Measurements from ENCODE around the gene IL36RN.

Gene IL36RN

DNA sequence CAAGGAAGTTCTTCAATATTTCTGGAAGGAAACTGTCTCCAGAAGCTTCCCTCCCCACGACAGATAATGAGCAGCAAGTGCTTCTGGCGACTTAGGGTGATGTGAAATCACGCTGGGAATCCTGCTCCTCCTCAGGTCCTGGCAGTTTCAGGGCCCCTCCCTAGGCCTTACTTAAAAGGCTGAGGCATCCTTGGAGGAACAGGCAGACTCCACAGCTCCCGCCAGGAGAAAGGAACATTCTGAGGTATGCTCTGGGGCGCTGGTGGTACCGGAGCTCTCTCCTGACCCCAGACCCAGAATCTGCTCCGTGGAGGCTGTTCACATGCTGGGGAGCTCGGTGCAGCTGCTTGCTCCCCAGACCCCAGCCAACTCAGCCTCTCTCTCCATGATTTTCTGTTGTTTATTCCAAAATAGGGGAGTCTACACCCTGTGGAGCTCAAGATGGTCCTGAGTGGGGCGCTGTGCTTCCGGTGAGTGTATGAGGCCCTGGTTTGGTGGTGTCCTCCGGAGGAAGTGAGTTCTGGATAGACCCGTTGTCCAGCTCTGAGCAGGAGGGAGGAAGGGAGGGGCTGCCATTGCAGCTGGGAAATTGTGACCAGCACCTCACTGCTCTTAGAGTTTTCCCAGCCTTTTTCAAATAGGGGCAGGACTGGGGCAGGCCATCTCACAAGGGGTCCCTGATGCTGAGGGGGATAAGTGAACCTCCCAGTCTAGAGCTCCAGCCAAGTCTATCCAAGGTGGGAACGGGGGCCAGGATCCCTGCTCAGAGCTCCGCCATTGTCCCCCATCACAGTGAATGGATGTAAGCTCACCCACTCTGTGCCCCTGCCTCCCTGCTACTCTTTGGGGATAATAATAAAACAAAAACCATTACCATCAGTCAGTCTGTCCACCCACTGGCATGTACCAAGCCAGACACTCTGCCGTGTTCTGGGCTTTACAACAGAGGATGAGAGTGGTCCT lies at the start of gene IL36RN:
Gene IL36RN (plus strand): TSS at position 201 of the 963 bp plus-strand sequence. CDS start 241 bp downstream, at position 442.
- no peak for DNase-seq (ENCODE audit: low spot score)

DNA sequence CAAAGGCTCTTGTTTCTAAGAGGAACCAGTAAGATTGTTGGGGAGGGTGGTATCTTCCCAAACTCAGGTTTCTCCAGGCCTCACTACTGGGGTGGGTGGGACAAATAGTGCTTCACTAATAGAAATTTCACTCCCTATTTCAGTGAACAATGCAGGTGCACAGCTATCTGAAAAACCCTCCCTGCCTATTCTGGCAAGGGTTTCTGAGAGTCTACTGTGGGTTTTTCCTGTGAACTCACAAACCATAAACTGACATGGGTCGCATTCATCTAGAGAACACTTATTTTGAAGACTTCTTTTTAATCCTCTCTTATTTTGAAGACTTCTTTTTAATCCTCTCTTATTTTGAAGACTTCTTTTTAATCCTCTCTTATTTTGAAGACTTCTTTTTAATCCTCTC lies 49.4 kb upstream of the IL36RN start:
- DNase-seq (ENCODE audit: low spot score) = no peak

DNA sequence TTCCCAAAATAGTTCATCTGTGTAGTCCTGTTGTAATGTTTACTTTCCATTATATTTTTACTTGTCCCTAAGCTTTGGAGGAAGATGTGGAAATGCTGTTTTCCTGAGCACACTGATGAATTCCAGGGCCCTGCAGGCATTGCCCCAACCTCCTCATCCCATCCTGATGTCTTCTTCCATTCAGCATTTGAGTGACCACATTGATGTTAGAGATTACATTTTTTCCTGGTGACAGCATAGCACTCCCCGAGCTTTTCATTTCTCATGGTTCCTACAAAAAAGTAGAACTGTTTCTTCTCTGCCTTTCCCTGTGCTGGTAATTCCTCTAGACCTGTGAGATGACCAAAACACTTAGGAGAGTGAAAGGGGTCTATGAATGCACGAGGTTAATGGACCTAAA lies 48.9 kb upstream of the IL36RN start:
- no peak for DNase-seq (ENCODE audit: low spot score)

DNA sequence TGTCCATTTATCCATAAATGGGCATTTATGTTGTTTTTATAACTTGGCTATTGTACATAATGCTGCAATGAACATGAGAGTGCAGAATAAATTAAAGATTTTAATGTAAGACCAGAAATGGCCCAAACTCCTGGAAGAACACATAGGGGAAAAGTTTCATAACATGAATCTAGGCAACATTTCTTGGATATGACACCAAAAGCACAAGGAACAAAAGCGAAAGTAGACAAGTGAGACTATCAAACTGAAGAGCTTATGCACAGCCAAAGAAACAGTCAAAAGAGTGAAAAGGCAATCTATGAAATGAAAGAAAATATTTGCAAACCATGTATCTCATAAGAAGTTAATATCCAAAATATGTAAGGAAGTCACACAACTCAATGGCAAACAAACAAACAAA lies 47.9 kb upstream of the IL36RN start:
- no peak for DNase-seq (ENCODE audit: low spot score)

DNA sequence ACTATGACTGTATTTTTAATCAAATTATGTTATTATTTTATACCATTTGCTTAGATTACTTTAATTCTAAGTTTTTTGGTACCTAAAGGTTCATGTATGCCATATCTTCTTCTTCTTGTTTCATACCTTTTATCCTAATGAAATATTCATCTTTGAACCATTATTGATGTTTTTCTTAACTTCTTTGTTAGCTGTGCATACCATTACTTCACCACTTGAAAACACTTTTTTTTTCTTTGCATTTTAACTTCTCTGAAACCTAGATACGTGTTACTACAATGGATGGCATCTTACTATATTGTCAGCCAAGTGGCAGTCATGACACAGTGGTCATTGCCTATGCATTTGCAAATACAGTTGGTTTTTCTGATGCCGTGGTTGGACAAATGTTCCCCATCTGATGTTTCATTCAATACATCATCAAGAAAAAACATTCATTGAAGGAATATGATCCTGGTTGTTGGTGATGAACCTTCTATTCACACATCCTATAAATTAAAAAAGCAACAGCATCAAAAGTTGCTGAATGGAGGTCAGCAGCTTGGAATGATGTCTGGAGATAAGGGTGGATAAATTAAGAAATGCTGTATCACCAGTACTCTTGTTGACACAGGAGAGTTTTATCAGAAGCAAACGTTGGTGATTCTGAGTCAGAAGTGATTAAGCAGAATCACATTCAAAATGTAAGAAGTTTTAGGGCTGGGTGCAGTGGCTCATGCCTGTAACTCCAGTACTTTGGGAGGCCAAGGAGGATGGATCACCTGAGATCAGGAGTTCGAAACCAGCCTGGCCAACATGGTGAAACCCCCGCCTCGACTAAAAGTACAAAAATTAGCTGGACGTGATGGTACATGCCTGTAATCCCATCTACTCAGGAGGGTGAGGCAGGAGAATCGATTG lies 46.3 kb upstream of the IL36RN start:
- no peak for DNase-seq (ENCODE audit: low spot score)

DNA sequence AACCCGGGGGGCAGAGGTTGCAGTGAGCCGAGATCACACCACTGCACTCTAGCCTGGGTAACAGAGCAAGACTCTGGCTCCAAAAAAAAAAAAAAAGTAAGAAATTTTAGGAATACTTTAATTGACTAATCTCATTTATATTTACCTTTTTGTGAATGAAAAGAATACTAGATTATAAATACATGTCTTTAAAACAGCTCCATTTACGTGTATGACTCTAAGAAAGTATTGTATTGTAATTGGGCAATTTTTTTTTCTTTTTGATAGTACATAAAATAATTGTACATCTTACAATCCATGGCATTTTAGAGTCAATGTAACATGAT lies 45.7 kb upstream of the IL36RN start:
- DNase-seq (ENCODE audit: low spot score) = no peak

DNA sequence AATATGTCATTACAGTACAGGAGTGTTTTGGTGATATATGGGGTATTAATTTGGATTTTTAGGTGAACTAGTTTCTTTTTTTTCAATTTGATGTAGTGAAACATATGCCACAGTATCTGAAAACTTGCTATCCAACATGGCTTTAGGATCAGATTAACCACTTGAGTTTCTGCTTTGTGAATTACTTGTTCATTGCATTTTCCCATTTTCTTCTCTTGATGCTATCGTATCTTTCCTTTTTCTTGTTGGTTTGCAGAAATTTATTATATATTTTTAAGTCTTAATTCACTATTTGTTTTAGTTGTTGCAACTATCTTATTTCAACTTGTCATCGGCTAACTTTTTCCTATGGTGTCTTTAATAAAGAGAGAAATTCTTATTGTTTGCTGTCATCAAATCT lies 44.9 kb upstream of the IL36RN start:
- no peak for DNase-seq (ENCODE audit: low spot score)

DNA sequence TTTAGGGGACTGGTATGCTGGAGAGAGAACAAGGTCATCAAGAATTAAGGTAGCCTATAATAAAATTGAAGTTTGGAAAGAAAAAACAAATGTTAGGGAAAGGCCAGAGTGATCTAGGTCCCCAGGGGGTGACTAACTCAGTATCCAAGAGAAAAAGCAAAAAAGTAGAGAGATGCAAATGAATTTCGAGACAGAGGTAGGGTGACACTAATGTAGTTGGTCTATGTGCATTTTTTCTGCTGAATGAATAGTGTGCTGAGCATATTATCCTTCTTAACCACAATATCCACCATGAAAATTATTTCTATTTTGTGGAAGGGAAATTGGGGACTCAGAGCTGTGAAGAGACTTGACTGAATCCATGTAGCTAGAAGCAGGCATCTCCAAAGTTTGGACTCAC lies 44.0 kb upstream of the IL36RN start:
- no peak for DNase-seq (ENCODE audit: low spot score)

DNA sequence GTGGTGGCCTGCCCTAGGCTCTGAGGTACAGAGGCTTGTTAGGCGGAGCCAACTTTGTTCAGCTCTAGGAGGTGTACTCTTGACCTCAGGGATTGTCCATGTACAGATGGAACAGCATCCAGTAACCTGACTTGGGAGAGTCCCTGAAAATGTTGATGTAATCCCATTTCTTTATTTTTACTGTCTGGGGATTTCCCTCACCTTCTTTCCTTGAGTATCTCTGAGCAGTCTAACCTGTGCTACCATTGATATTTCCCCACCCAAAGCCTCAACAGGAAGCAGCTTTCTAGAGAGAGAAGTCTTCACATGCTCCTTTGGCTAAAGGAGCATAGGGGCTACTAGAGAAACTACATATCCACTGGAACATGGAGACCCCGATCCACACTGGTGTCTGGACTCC lies 43.3 kb upstream of the IL36RN start:
- DNase-seq (ENCODE audit: low spot score) = no peak

DNA sequence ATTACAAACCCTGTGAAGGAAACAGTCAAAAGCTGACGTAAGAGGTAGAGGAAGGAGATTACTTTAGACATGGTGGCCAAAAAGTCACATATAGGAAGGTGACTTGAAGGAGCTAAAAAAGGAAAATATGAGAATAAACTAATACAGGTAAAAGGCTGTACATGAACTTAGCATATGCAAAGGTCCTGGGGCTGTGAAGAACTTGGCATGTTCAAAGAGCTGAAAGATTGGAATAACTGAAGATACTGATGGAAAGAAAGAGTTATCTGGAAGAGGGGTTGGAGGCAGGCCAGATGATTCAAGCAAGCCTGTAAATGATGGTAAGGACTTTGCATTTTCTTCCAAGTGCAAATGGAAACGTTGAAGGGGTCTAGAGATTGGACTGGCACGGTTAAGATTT lies 40.5 kb upstream of the IL36RN start:
- no peak for DNase-seq (ENCODE audit: low spot score)

DNA sequence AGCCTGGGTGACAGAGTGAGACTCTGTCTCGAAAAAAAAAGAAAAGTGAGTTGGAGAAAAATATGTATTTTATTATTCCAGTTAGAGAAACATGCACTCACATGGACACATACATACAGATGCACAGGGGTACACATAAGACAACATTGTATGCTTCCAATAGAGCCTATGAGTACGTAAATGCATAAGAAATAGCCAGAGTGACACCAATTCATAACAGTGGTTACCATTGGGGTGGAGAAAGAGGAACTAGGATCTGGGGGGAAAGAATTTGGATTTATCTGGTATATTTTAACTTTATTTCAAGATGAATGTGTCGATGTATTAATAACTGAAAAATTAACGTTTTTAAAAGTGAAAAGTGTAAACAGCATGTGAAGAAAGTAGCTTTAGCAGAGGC lies 37.7 kb upstream of the IL36RN start:
- no peak for DNase-seq (ENCODE audit: low spot score)

DNA sequence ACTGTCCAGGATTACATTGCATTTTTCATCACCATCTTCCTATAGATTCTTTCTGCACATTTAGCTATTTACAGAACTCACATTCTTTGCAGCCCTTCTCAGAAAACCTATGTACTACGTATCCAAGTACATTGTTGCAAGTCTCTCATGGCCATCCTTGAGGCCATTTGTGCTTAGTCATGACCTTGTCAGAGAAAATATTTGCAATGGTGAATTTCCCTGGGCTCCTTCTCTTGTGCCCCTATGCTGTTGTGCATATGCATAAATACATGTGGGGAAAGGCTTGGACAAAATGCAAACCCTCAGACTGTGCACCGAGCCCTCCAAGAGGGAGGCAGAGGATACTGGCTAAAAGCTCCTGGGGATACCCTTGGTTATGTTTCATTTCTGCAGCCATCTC lies 34.2 kb upstream of the IL36RN start:
- no peak for DNase-seq (ENCODE audit: low spot score)

DNA sequence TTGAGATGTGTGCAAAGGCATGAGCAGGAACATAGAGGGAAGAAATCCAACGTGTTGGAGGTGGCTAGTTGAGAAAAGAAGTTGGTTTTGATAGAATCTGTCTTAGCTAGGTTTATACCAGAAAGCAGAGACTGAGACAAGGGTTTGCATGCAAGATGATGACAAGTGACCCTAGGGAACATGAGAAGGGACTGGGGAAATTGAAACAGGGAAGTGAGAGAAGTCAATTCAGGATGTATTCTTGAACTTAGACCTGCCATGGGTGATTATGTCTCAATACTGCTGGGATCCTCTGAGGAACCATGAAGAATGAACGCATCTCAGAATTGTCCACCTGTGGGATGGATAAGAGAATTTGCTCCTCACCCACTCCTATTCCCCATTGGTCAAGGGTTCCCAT lies 33.3 kb upstream of the IL36RN start:
- DNase-seq (ENCODE audit: low spot score) = no peak

DNA sequence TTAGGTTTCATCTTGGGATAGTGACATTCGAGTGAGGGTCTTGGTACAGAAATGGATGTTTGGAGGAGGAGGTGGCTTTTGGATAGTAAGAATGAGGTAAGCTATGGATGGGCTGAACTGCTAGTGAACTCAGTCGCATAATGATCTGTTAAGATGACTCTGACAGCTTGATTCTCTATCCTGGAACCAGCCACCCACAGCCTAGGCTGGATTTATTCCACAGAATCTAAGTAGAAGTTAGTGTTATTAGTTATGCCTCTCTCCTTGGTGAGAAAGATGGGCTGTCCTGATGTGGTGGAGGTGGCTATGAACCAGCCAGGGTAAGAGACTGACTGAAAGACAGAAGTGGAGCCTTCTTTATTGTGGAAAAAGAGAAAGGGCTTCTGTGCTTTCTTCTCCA lies 31.3 kb upstream of the IL36RN start:
- DNase-seq (ENCODE audit: low spot score) = no peak

DNA sequence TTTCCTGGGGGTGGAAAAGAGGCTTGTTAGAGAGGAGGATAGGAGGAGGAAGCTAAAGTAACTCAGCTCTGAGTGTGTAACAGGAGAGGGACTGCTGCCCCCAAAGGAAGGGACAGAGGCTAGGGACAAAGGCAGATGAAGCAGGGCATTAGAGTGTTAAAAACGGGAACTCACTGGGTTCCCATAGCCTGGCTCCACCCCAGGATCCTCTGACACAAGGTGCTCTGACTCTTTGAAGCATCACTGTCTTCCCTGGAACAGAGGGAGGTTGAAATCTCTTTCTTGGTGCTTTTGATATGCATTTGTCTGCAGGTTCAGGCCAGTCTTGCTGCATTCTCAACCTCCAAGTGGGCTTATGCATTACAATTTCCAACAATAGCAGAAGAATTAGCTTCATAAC lies 30.9 kb upstream of the IL36RN start:
- DNase-seq (ENCODE audit: low spot score) = no peak

DNA sequence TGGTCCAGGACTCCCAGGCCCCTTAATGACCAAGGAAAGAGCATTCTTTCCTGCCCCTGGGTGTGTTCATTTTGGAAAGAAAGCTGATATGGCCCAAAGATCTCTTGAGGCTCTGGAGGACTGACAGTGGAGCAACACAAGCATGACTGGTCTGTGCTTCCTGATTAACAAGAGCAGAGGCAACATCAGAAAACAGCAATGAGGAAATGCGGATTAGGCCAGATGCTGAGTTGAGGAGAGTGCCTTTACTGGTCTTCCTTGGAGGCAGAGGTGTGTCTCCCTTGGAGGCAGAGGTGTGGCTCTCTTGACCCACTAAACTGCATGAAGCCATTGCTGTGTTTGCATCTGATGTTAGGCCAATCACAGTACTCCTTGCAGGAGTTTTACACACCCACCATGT lies 26.3 kb upstream of the IL36RN start:
- DNase-seq (ENCODE audit: low spot score) = no peak

DNA sequence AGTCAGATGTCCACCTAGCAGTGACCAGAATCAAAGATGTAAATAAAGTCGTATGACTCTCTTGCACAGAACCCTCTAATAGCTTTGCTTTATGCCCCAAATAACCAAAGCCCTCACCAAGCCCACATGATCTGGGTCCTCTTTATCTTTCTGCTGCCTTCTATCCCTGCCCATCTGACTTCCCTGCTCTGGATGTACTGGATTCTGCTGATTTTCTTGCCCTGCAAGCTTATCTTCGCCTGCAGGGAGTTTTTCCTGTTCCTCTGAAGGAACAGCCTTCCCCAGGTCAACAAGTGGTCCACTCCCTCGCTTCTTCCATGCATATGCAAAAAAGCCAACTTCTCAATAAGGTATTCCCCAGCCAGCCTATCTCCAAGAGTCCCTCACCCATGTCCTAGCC lies 25.0 kb upstream of the IL36RN start:
- DNase-seq (ENCODE audit: low spot score) = no peak

DNA sequence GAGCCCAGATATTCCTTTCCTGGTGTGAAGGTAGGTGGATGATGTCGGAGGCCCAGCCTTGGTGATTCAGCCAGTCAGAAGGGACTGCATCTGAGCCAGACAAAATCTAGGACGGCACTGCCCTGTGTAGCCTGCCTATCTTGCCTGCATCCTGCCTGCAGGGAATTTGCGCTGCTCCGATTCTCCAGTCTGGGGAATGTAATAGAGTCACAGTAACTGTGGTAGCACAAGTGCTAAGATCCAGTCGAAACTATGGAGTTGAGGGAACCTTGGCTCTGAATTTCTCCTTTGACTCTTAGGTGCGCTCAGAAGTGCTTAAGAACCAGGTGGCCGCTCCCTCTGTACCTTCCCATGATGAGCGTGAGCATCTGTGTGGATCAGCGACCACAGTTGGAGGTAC lies 22.2 kb upstream of the IL36RN start:
- no peak for DNase-seq (ENCODE audit: low spot score)

DNA sequence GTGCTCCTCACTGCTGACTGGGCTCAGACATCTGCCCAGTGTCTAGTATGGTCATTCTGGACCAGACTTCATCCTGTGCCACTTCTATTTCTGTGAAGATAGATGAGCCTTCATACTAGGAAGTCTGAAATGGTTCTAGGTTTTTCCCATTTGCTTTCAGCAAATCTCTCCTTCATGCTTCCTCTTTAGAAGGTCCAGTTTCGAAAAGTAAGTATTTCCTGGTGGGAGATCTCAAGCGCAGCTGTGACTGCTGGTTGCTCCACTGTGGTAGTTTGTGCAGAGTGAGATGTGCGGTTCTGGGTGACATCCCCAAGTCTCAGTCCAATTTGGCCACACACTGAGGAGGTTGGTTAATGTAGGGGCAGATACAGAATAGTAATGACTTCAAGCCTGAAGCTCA lies 20.7 kb upstream of the IL36RN start:
- no peak for DNase-seq (ENCODE audit: low spot score)

DNA sequence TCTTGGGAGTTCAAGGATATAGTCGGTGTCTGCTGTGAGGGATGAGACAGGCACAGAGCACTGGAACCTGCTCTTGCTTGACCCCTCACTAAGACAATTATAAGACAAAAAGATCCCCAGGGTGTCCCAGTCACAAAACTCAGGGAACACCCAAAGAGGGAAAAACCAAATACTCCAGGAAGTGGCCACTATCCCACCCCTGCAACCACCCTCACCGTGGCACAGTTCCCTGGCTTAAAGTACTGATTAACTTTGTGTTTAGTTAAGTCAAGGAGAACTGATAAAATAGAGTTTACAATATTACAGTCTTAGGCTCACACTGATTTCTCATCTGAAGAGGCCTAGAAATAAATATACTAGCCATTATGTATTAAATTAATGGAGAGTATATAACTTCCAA lies 19.8 kb upstream of the IL36RN start:
- DNase-seq (ENCODE audit: low spot score) = no peak

DNA sequence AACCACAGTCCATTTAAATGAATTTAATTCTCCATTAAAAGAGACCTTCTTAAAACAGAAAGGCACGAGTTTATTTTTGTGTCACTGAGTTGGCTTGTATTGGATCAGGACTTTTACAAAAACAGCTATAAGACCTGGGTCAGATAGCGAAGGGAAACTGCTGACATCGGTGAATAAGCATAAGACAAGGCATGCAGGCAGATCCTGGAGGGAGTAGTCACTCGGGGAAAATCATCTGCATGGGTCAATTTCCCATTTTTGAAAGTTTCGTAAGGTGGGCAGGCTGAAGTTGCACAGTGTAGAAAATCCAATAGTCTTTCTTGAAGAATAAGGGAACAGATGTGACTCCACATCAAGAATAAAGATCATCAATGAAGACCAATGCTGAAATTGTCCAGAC lies 19.3 kb upstream of the IL36RN start:
- DNase-seq (ENCODE audit: low spot score) = no peak

DNA sequence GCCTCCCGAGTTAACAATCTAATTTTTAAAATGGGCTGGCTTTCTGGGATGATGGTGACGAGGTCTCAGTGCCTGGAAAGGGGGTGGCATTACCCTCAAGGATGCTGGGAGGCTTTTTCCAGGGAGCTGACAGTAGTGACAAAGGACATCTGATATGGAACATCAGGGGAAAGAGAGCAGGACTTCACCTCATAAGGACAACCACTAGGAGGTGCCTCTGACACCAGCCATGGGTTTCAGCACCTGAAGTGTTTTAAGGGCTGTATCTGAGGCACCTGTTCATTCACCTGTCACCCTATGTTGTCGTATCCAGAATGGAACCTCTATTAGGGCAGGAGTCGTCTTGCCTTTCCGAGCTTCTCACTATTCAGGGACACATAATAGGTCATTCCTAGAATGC lies 17.1 kb upstream of the IL36RN start:
- peak; percentile 20 for DNase-seq (ENCODE audit: low spot score)

DNA sequence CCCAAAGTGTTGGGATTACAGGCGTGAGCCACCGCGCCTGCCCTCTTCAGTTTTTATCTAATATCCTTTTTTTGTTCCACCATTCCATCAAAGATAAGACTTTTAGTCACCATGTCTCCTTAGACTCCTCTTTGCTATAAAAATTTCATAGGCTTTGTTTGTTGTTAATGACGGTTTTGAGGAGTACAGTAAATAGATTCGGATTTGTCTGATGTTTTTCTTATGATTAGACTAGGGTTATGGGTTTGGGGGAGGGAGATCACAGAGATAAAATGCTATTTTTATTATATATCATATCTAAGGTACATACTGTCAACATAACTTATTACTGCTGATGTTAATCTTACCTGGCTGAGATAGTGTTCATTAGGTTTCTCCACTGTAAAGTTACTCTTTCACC lies 12.5 kb upstream of the IL36RN start:
- no peak for DNase-seq (ENCODE audit: low spot score)

Measured in HuH-7 (cell line).